ENCODE results near the gene MACROD2. TPM values are rescaled to one million over a fixed set of nuclear protein-coding genes. Genes with fewer than 3 reads are reported as not detected.

Gene MACROD2
- total and polyA plus RNA-seq, 2 experiments from 2014 or later: 2.8 to 4.3 TPM

DNA sequence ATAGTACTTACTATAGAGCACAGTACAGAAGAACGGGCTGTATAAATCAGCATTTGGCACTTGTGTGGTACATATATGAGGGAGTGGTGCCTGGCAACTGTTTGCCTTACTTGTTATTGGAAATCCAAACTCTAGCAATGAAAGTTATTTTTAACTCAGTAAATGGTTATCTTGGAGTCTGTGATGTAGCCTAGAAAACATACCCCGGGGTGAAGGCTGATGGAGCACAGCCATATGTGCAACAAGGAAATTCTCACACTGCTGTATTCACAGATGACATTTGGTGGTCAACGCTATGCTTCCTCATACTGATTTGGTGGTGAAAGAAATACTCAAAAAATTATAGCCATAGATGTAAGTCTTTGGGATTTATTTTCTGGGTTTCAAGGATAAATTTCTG is 1149.6 kb downstream of the MACROD2 start:
- Mint-ChIP-seq H3K9me3 (0 out of 3 replicates have a peak, but pooled peaks cover 2% of the 10 kb centered on the region), H3K4me1 (peaks cover 11% of the 10 kb centered on the region; the same call in 2 of the 3 replicates), H3K27me3 (ENCODE audit: insufficient read depth, low read depth, poor library complexity) (peaks cover 4% of the 10 kb centered on the region), H3K27ac (no peak overlapping the region), H3K4me3 (no peak overlapping the region), H3K36me3 (ENCODE audit: low read depth) (no peaks in the 10 kb centered on the region)
- H3K27me3 ChIP-seq (ENCODE audit: insufficient read depth): no peaks in the 10 kb centered on the region
- no peaks in the 10 kb centered on the region for H3K36me3 ChIP-seq (ENCODE audit: insufficient read depth)
- H3F3A ChIP-seq (replicated peaks; ENCODE audit: low read depth): no peaks in the 10 kb centered on the region
- H3K4me3 ChIP-seq: no peak overlapping the region
- no peak overlapping the region for H2AFZ ChIP-seq
- no peaks in the 10 kb centered on the region for H3K9me2 ChIP-seq (ENCODE audit: insufficient read depth)
- no peak for DNase-seq (ENCODE audit: low spot score)
- no peaks in the 10 kb centered on the region for H3K79me2 ChIP-seq (replicated peaks; ENCODE audit: insufficient read depth)
- TF ChIP-seq EZH2phosphoT487 (IDR thresholded peaks at IDR 0.05; ENCODE audit: unreplicated experiment): no peak
- no peak for TF ChIP-seq STAT1 (IDR thresholded peaks at IDR 0.05; ENCODE audit: unreplicated experiment)
- no peak overlapping the region for H3K4me2 ChIP-seq
- peaks cover 8% of the 10 kb centered on the region; the same call in 1 of the 2 replicates for H3K4me1 ChIP-seq (ENCODE audit: insufficient read depth)
- no peak overlapping the region for H3K27ac ChIP-seq (ENCODE audit: low read depth)
- no peaks in the 10 kb centered on the region for H4K20me1 ChIP-seq (replicated peaks; ENCODE audit: insufficient read depth)
- ATAC-seq: no peak

GRCh38 chr20:15146948-15147347 is 1151.6 kb downstream of the MACROD2 start:
- H3K4me1 ChIP-seq (ENCODE audit: insufficient read depth): peaks cover 8% of the 10 kb centered on the region; the same call in 1 of the 2 replicates

More at GRCh38 chr20:15146948-15147347, 1151.6 kb downstream of the MACROD2 start:
- H3K4me2 ChIP-seq: peak overlapping the region; percentile 56; the same call in 1 of the 2 replicates
- TF ChIP-seq, protein P1, sequence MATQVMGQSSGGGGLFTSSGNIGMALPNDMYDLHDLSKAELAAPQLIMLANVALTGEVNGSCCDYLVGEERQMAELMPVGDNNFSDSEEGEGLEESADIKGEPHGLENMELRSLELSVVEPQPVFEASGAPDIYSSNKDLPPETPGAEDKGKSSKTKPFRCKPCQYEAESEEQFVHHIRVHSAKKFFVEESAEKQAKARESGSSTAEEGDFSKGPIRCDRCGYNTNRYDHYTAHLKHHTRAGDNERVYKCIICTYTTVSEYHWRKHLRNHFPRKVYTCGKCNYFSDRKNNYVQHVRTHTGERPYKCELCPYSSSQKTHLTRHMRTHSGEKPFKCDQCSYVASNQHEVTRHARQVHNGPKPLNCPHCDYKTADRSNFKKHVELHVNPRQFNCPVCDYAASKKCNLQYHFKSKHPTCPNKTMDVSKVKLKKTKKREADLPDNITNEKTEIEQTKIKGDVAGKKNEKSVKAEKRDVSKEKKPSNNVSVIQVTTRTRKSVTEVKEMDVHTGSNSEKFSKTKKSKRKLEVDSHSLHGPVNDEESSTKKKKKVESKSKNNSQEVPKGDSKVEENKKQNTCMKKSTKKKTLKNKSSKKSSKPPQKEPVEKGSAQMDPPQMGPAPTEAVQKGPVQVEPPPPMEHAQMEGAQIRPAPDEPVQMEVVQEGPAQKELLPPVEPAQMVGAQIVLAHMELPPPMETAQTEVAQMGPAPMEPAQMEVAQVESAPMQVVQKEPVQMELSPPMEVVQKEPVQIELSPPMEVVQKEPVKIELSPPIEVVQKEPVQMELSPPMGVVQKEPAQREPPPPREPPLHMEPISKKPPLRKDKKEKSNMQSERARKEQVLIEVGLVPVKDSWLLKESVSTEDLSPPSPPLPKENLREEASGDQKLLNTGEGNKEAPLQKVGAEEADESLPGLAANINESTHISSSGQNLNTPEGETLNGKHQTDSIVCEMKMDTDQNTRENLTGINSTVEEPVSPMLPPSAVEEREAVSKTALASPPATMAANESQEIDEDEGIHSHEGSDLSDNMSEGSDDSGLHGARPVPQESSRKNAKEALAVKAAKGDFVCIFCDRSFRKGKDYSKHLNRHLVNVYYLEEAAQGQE (IDR thresholded peaks at IDR 0.05; ENCODE audit: unreplicated experiment): no peak
- TF ChIP-seq POLR2AphosphoS5 (IDR thresholded peaks at IDR 0.05; ENCODE audit: low read depth) (no peak), CTCF (conservative IDR thresholded peaks at IDR 0.05; ENCODE audit: low read depth in 2 of 2) (no peak), NANOG (IDR thresholded peaks at IDR 0.05; ENCODE audit: borderline replicate concordance) (no peak), ETS1 (IDR thresholded peaks at IDR 0.05) (no peak), STAT1 (IDR thresholded peaks at IDR 0.05; ENCODE audit: unreplicated experiment) (no peak), ZNF114 (CRISPR knock-in tag; IDR thresholded peaks at IDR 0.05) (no peak), CREB1 (CRISPR knock-in tag; IDR thresholded peaks at IDR 0.05; ENCODE audit: low read depth) (no peak), ZNF331 (CRISPR knock-in tag; IDR thresholded peaks at IDR 0.05; ENCODE audit: low read depth) (no peak), JUNB (IDR thresholded peaks at IDR 0.05; ENCODE audit: unreplicated experiment) (no peak)
- no peaks in the 10 kb centered on the region for H3K9me2 ChIP-seq (ENCODE audit: insufficient read depth)
- no peaks in the 10 kb centered on the region for H3K79me2 ChIP-seq (replicated peaks; ENCODE audit: insufficient read depth)
- H3K36me3 Mint-ChIP-seq (ENCODE audit: low read depth): peaks cover 8% of the 10 kb centered on the region
- DNase-seq (ENCODE audit: low spot score) (peak; percentile 4), ATAC-seq (no peak)
- H3K27ac ChIP-seq (ENCODE audit: low read depth): no peak overlapping the region
- H3K27me3 Mint-ChIP-seq (ENCODE audit: insufficient read depth, low read depth, poor library complexity): peaks cover 4% of the 10 kb centered on the region
- no peak overlapping the region for H3K4me3 Mint-ChIP-seq
- H2AFZ ChIP-seq: no peak overlapping the region
- no peak overlapping the region for H3K27ac Mint-ChIP-seq
- H3K4me3 ChIP-seq: no peak overlapping the region
- H3K36me3 ChIP-seq (ENCODE audit: insufficient read depth): no peaks in the 10 kb centered on the region
- no peaks in the 10 kb centered on the region for H4K20me1 ChIP-seq (replicated peaks; ENCODE audit: insufficient read depth)
- H3F3A ChIP-seq (replicated peaks; ENCODE audit: low read depth): no peaks in the 10 kb centered on the region
- H3K4me1 Mint-ChIP-seq: peaks cover 11% of the 10 kb centered on the region; the same call in 2 of the 3 replicates
- H3K27me3 ChIP-seq (ENCODE audit: insufficient read depth): no peaks in the 10 kb centered on the region
- peaks cover 2% of the 10 kb centered on the region for H3K9me3 Mint-ChIP-seq

Measured in GM23338 (cell line).